GM18519 (cell line): Measurements from ENCODE around the gene PREX1.

Experiments
- ATAC-seq: cut with Tn5 transposase; IDR thresholded peaks from one replicate; pipeline ENCODE4 v1.9.1; 2021; ENCODE audit warnings: mild to moderate bottlenecking, moderate library complexity; ENCODE audit not compliant: unreplicated experiment, low FRiP score

Gene PREX1

DNA sequence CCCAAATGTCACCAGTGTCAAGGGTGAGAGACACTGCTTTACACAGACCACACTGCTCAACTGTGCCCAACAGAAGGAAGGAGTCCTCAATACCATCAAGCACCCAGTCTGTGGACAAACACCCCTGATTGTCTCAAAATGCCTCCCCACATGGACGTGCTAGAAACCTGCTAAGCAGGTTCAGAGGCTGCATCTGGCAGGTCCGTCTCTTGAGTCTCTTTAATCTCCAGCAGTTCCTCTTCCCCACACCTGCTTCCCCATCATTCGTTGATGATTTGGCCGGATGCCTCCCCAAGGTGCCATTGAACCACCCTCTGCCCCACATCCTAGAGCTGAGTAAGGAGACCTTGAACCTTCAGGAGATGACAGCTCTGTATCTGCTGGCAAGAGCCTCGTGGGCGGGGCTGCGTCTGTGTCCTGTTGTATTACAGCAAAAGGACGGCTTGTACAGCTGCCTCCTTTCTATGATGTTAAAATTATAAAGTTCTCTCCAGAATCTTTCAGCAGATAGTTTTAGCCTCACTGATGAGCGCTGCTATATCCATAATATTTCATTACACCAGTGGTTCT lies 179.2 kb downstream of the PREX1 start:
- no peak for ATAC-seq

DNA sequence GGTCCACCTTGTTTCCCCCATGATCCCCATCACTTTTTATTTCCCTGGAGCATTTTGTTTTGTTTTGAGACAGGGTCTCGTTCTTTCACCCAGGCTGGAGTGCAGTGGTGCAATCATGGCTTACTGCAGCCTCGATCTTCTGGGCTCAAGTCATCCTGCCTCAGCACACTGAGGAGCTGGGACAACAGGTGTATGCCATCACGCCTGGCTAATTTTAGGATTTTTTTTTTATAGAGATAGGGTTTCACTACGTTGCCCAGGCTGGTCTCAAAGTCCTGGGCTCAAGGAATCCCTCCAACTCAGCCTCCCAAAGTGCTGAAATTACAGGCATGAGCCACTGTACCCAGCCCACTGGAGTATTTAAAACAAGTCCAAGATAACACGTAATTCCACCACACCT lies 179.9 kb downstream of the PREX1 start:
- ATAC-seq, result no peak

DNA sequence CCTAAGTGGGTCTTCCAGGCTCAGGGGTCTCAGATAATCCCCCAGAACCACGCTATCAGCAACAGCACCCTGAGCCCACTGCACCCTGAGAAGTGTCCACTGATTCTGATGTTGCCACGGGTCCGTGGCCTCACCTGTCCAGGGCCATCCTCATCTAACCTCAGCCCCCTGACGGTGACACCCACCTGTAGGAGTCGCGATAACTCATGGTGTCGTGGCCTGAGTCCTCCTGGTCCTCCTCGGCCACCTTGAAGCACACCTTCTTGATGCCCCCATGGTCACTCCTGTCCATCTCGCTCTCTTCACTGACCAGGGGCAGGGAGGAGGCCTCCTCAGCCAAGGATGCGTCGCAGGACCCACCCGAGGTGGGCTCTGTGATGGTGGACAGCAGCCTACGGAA lies 182.1 kb downstream of the PREX1 start:
- ATAC-seq, result no peak

DNA sequence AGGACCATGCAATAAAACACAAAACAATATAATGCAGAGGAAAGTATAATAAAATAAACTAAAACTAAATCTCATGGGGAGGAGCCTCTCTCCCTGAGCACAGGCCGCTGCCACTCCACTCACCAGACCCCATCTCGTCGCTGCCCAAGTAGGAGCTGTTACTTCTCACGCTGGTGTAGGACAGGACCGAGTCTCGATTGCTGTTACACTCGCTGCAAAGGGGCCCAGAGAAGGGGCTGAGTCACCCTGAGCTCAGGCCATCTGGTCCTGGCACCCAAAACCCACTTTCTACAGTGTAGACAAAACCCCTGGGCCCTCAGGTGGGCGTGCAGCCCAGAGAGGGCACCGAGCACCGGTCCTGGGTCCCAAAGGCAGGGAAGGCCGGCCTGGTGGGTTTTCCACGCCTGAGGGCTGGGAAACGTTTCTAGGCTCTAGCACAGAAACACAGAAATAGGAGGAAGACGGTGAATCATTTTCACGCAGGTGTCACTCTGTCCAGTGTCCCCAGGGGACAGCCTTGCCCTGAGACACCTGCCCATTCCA lies 183.4 kb downstream of the PREX1 start:
- ATAC-seq, result no peak

DNA sequence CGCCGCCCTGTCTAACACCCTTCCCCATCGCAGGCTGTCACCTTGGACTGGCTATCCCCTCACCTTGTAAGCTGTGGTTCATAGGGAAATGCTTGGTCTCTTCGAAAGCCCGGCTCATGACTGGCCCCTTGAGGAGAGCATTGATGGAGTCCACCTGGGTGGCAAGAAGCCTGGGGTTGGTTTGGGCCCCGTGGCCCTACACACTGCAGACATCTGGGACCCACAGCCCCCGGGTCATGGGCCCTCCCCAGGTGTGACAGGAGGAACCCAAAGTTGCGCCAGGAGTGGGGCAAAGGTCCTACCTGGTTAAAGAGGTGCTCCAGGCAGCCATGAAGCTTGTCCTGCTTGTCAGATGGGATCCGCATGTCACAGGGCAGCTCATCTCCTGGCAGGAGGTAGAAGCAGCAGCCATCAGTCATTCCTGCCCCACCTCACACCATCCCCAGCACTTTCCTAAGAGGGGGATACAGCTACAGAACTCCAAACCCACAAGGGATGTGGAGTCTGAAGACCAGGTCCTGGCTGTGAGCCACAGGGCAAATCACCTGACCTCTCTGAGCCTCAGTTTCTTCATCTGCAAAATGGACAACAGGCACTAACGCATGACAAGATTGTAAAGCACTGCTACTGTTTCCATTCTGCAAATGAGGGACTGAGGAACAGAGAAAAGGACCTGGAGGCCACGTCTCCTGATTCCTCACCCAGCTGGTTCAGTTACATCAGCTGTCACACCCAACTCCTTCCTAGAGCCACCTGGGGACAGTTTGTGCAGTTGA lies 185.5 kb downstream of the PREX1 start:
- no peak for ATAC-seq

DNA sequence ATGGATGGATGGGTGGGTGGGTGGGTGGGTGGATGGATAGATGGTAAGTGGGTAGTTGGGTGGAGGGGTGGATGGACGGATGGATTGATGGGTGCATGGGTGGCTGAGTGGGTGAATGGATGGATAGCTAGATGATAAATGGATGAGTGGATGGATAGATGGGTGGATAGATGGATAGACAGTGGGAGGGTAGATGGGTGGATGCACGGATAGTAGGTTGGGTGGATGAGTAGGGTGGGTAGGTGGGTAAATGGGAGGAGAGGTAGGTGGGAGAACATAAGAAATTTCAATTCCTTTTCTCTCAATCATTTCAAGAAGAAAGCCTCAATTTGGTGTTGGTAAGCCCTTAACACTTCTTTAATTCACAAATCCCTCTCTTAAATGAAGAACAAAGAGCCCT lies 186.9 kb downstream of the PREX1 start:
- ATAC-seq, result no peak

DNA sequence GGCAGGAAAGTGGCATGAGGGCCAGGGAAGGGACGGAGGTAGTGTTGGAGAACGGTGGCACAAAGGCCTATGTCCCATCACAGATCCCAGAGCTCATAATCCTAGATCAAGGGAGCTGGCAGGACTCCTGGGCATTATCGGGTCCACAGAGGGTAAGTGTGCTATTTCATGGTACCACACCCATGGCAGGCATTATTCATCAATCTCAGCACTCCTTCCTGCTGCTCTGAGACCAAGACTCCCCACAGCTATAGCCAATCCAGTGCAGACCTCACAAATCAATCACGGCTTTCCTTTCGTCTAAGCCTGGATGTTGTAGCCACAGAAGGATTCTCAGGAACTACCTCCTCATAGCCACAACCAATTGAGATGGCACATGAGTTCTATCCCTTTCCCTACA lies 187.9 kb downstream of the PREX1 start:
- ATAC-seq, result no peak

DNA sequence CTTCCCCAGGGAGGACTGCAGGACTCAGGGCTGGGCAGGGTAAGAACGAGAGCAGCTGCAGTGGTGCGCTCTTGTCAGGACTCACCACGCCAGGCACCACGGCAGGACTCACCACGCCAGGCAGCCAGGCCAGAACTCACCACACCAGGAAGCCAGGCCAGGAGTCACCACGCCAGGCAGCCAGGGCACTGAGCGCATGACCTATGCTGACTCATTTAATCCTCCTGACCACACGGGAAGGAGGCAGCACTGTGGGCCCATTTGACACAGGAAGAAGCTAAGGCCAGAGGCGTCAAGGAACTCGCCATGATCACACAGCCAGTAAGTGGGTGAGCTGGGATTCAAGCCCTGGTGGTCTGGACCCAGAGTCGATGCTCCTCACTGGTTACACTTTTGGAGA lies 189.3 kb downstream of the PREX1 start:
- ATAC-seq, result no peak

DNA sequence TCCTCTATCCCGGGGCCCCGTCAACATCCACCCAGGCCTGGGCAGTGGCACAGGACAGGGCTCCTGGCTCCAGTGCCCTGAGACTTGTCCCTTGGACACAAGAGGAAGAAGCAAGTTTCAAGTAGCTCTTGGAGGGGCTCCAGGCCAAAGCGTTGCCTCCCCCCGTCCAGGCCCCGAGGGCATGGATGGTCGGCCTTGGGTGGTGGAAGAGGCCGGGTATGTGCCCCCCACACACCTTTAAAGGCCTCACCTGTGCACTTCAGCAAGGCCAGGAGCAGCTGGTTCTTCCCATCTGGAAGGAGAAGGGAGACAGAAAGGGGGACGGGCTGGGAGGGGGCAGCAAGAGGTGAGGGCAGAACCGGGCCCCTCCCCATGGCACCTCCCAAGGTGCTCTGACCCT lies 190.3 kb downstream of the PREX1 start:
- no peak for ATAC-seq

DNA sequence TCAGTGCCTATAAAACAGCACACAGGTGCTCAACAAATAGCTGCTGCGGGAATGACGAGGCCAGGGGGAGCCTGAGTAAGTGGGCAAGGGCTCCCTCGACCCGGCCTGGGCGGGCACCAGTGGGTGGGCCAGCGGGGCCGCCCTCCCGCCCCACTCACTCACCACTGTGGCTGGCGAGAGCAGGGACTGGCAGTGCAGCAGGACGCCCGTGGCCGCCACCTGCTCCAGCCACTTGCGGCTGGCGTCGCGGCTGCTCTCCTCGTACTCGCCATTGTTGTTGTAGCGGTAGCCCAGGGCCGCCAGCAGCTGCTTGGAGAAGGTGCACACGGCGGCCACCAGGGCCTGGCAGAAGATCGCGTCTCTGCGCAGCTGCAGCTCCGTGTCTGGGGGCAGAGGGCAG lies 191.5 kb downstream of the PREX1 start:
- no peak for ATAC-seq

DNA sequence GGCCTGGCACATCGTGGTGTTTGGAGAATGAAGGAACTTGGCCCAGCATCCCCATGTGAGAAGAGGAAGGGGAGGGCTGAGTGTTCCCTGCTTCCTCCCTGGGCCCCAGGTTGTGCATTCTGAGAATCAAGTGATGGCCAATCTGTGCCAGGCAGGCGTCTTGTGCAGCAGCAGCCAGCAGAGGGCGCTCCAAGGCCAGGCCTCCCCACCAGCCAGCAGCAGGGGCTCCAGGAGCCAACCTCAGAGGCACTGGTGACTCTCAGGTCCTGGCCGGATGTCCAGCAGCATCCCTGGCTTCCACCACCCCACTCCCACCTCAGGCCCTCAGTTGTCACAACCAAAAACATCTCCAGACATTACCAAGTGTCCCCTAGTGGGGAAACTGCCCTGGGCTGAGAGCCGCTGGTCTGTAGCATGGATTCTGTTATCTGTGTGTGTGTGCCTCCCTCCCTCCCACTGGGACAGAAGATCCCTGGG lies 192.0 kb downstream of the PREX1 start:
- no peak for ATAC-seq

DNA sequence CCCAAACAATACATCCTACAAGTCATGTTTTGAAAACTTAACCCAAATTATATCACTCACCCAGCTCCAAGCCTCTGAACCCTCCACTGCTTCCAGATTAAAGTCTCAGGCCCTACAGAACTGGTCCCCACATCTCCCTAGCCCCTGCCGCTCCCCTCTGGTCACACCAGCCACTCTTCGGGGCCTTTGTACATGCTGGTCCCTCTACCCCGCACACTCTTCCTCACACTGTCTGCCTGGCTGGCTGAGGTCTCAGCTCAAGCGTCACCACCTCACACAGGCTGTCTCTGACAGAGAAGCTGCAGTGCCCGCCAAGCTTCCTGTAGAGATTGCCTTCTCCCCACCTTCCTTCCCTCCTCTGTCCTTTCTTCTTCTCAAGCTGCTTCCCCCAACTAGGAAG lies 192.4 kb downstream of the PREX1 start:
- ATAC-seq, result no peak

DNA sequence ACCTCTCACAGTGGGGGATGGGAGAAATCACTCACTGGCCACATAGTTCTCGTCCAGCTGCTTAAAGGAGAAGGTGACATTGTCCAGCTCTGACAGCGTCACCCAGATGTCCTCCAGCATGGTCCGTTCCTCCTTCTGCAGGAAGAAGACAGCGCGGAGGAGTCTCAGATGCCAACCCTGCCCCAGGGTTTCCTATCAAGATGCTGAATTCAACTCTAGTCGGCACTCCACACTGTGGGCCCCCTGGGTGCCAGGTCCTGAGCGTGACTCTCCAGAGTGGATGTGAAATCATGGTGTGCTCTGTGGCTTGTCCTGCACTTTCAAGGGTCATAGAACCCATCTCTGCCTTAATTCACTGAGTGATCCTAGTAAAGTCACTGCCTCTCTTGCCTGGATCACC lies 193.2 kb downstream of the PREX1 start:
- ATAC-seq, result no peak

DNA sequence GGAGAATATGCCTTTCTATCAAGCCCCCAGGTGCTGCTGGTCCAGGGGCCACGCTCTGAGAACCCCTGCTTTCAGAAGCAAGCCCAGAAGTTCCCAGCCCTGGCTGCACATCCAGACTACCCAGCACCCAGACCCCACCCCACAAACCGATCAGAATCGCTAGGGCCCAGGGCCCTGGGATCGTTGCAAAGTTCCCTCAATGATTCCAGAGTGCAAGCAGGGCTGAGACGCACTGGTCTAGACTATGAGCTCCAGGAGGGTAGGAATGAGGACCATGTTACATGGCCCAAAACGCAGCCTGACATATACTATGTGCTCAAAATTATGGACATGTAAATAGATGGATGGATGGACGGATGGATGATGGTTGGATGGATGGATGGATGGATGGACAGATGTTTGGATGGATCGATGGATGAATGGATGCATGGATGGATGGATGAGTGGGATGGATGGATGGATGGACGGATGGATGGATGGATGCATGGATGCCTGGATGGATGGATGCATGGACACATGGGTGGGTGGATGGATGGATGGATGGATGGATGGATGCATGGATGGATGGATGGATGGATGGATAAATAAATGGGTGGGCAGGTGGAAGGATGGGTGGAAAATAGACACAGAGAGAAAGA lies 194.1 kb downstream of the PREX1 start:
- no peak for ATAC-seq

DNA sequence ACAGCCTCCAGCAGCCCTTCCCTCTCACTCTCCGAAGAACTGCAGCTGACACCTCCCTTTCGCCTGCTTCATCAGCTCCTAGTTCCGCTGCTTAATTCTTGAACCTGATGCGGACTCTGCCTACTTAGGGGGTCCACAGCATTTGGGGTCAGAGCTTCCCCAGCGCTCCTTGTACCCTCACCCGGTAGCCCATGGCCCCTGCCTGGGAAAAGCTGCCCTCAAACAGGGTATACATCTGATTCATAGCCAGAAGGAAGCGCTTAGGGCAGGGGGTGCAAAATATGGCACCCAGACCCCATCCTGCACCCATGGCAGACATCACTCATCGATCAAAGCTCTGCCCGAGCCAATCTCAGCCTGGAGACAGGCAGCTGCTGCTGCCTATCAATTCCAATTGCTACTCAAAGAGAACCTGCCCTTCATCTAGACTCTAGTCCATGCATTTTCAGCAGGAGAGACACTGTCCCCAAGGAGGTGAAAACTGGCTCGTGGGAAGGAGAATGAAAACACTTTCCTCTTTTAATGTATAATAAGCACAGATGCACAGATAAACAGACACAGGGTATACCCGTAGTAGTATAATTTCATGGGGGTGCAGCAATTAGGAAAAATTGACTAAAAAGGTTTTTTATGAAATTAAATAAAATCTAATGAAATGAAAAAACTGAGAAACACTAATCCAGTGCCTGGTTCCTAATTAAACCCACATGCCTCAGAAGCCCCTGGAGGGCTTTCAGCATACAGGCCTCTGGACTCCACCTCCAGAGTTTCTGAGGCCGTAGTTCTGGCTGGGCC lies 194.8 kb downstream of the PREX1 start:
- no peak for ATAC-seq

DNA sequence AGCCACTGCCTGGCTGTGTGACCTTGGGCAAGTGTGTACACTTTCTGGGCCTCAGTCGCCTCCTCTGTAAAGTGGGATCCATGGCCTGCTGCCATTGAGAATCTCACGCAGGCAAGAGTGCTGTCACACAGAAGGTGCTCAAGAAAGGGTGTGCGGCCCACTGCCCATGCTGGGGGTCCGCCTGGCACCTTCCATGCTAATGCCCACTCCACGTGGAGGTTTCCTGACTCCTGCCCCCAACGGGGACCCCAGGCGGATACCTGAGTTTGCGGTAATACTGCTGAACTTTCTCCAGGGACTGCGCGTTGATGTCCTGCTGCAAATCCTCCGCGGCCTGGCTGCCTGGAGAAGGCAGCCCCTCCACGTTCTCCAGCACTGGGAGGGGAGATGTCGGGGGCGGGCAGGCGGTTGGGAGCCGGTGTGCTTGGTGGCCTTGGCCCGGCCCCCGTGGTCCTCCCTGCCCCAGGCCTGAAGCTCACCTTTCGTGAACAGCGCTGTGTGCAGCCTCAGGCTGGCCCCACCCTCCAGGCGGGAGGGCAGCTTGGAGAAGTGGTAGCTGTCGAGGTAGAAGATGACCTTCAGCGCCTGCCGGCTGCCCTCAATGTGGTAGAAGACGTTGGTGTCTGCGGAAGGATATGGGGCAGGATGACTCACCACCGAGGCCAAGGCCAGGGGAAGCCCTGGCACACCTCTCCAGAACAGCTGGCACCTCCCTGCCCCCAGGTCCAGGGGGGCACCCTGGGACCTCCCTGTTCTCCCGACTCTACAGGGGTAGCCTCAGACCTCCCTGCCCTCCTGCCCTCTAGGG lies 195.6 kb downstream of the PREX1 start:
- no peak for ATAC-seq

DNA sequence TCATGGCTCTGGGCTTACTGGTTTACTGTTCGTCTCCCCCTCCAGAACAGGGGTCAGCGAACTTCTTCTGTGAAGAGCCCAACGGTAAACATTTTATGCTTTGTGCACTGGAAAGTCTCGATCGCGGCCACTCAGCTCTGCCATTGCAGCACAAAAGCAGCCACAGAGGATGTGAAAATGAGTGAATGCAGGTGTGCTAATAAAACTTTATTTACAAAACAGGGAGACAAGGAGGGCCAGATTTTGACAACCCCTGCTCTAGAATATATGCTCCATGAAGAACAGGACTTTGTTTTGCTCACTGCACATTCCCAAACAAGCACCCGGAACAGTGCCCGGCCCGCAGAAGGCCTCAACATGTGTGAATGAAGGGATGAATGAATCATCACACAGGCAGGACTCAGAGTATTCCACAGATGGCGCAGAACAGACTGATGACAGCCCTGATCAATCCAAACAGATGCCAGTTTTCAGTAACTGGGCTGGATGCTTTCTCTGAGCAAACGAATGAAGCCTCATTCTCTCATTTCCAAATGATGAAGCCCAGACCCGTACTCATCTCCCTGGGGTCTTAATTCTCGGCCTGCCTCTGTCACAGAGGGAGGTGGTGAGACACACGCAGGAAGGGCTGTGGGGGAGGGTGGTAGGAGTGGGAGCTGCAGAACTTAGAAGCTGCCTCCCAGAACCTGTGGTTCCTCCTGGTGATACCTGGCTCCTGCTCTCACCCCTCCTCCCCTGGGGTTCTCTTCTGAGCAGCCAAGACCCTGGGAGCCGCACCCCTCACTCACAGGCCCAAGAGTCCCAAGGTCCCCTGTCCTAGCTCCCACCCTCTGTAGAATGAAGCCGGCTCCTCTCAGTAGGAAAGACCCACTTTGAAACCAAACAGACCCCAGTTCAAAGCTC lies 196.4 kb downstream of the PREX1 start:
- no peak for ATAC-seq

DNA sequence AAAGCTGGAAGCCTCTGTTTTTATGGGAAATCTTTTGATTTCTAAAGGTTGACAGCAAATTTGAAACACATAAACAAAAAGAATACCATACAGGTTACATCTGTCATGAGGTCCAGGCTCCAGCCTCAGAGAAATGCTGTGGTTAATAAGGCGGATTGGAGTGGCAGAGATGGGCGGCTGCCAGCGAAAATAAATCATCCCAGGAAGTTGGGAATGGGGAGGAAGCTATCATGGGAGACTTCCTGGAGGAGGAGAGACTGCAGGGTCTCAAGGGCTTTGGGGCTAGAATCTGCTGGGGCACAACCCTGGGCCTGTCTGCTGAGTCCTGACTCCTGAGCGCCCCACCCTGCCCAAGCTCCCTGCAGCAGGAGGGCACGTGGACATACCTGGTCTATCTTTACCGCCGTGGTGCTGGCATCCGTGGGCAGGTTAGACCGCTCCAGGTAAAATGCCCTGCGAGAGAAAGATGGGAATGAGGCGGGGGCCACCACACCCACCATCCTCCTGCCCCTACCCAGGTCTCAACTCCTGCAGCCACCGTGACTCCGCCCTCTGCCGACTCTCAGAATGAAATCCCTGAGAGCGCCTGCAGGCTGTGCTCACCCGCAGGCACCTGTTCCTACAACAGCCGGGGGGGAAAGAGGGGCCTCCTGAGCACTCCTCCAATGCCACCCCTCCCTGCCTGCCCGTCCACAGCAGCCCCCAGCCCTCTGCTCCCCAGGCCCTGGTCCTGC lies 197.3 kb downstream of the PREX1 start:
- no peak for ATAC-seq
